Thyroid gland (tissue), 4 donors: ENCODE data around the gene DIO2. TPM values are rescaled to one million over a fixed set of nuclear protein-coding genes. Genes with fewer than 3 reads are reported as not detected.

ENCODE experiments used
- DNase-seq, 2 donors: peaks; one replicate each; pipeline ENCODE4 v3.0.0-alpha.2; 2019
- H3K27ac ChIP-seq, 3 donors: fragments of 200-600 bp; sonication (generic); 1 replicate in 2 of 3; 2 replicates in 1 of 3; pipeline ENCODE4 v1.5.1; 2016 to 2019; ENCODE audit warnings: mild to moderate bottlenecking in 1 of 3, moderate library complexity in 1 of 3
- H3K27me3 ChIP-seq: fragments of 200-600 bp; sonication (generic); one replicate; pipeline ENCODE4 v1.5.1; 2019
- H3K36me3 ChIP-seq, 2 donors: fragments of 200-600 bp; sonication (generic); one replicate each; pipeline ENCODE4 v1.5.1; 2016 to 2019
- H3K4me1 ChIP-seq, 2 donors: fragments of 200-600 bp; sonication (generic); one replicate each; pipeline ENCODE4 v1.5.1; 2017 to 2019
- H3K4me3 ChIP-seq, 3 donors: fragments of 200-600 bp; sonication (generic); replicated peaks in 1 of 3; 1 replicate in 2 of 3; 2 replicates in 1 of 3; pipeline ENCODE4 v1.5.1; 2016; ENCODE audit warnings: mild to moderate bottlenecking in 1 of 3
- H3K9me3 ChIP-seq: fragments of 200-600 bp; sonication (generic); one replicate; pipeline ENCODE4 v1.5.1; 2017
- CTCF ChIP-seq, 6 experiments: fragments of 200-600 bp in 3 of 6; fragments of 450-650 bp in 3 of 6; sonication (generic) in 3 of 6; IDR thresholded peaks; one replicate each; pipeline ENCODE4 v1.5.1; 2016 to 2019; ENCODE audit warnings: antibody characterized with exemption in 6 of 6, mild to moderate bottlenecking in 2 of 6, inconsistent platforms in 1 of 6, moderate library complexity in 1 of 6
- POLR2A ChIP-seq, 2 donors: fragments of 450-650 bp; IDR thresholded peaks; one replicate each; pipeline ENCODE4 v1.6.1; 2017; ENCODE audit warnings: antibody characterized with exemption in 2 of 2, mild to moderate bottlenecking in 2 of 2, moderate library complexity in 1 of 2
- WGBS, 2 donors: methylation state at CpG; one replicate each; pipeline ENCODE4 v1.1.5; 2017; 5-methylcytosine and 5-hydroxymethylcytosine counted together
- intact Hi-C: fragments of 100-400 bp; cut with DNase I; formaldehyde crosslinking; loops from one replicate; pipeline ENCODE4 v1.15.1; 2023
- total RNA-seq, 4 donors: library from RNA; depleted of rRNA; stranded (reverse); fragments of >200 nt; gene quantifications; one replicate each; pipeline ENCODE4 v1.2.3, GENCODE V29; 2016

The DIO2 gene
- total RNA-seq, 4 donors from 2014 or later = 147 to 368 (median 220) TPM

GRCh38 chr14:80215081-80215480, 3.8 kb upstream of the DIO2 start:
- DNase-seq = no peak
- Histone ChIP-seq H3K27me3 (no peaks in the 10 kb centered on the region), H3K9me3 (no peaks in the 10 kb centered on the region), H3K36me3 (no peaks in the 10 kb centered on the region), H3K27ac (no peak overlapping the region), H3K4me3 (no peak overlapping the region), H3K4me1 (peaks cover 16 to 28% of the 10 kb centered on the region in 2 donors)
- intact Hi-C loops = no loop called here
- WGBS, 2 donors = 91 to 95% methylated on average over 4 of the region's 4 CpGs
- TF ChIP-seq CTCF (IDR thresholded peaks at IDR 0.05) = no peak
- no peak for TF ChIP-seq POLR2A (IDR thresholded peaks at IDR 0.05)

- intact Hi-C loops = no loop called here
- no peaks in the 10 kb centered on the region for H3K27me3 ChIP-seq
- H3K9me3 ChIP-seq = no peaks in the 10 kb centered on the region
- H3K27ac ChIP-seq = peak overlapping the region in 2 of 3 donors; percentile 89 to 95
- peaks cover 16 to 28% of the 10 kb centered on the region in 2 donors for H3K4me1 ChIP-seq
- no peak overlapping the region for H3K4me3 ChIP-seq
- no peak for TF ChIP-seq POLR2A (IDR thresholded peaks at IDR 0.05)
- TF ChIP-seq CTCF (IDR thresholded peaks at IDR 0.05) = peak in 4 of 6 experiments; percentile 34 to 59 (median 54)
- 51 to 63% methylated on average over 4 of the region's 4 CpGs for WGBS, 2 donors
- H3K36me3 ChIP-seq = no peaks in the 10 kb centered on the region
- peak; percentile 42 to 43 for DNase-seq
Observed at GRCh38 chr14:80213602-80214001, 2.3 kb upstream of the DIO2 start.

GRCh38 chr14:80212023-80212397, 706 bp upstream of the DIO2 start:
- no peaks in the 10 kb centered on the region for H3K27me3 ChIP-seq
- TF ChIP-seq POLR2A (IDR thresholded peaks at IDR 0.05) = peak in 1 of 2 donors; percentile 83
- TF ChIP-seq CTCF (IDR thresholded peaks at IDR 0.05) = no peak
- H3K4me3 ChIP-seq = peak overlapping the region in 2 of 3 donors; percentile 8 to 27
- DNase-seq = peak; percentile 40 to 46
- peaks cover 19 to 29% of the 10 kb centered on the region in 2 donors for H3K4me1 ChIP-seq
- H3K27ac ChIP-seq = peak overlapping the region; percentile 89 to 95 (median 92)
- no peaks in the 10 kb centered on the region for H3K9me3 ChIP-seq
- H3K36me3 ChIP-seq = no peaks in the 10 kb centered on the region
- intact Hi-C loops = no loop called here
- 1 to 2% methylated on average over 5 of the region's 5 CpGs for WGBS, 2 donors

GRCh38 chr14:80208461-80208860, 2.8 kb downstream of the DIO2 start:
- H3K4me3 ChIP-seq = peak overlapping the region in 2 of 3 donors; percentile 41 to 49
- intact Hi-C loops = no loop called here
- DNase-seq = no peak
- WGBS, 2 donors = 0 to 8% methylated on average over 1 of the region's 1 CpG
- no peaks in the 10 kb centered on the region for H3K27me3 ChIP-seq
- peak overlapping the region; percentile 89 to 95 (median 92) for H3K27ac ChIP-seq
- TF ChIP-seq POLR2A (IDR thresholded peaks at IDR 0.05) (peak in 1 of 2 donors; percentile 23), CTCF (IDR thresholded peaks at IDR 0.05) (no peak)
- H3K9me3 ChIP-seq = no peaks in the 10 kb centered on the region
- H3K36me3 ChIP-seq = no peaks in the 10 kb centered on the region
- H3K4me1 ChIP-seq = peaks cover 17 to 27% of the 10 kb centered on the region in 2 donors

GRCh38 chr14:80206351-80207080, 4.8 kb downstream of the DIO2 start:
- H3K36me3 ChIP-seq = peaks cover 0 to 16% of the 10 kb centered on the region in 2 donors
- H3K4me3 ChIP-seq = no peak overlapping the region
- intact Hi-C loops = no loop called here
- DNase-seq = no peak
- WGBS, 2 donors = 33 to 47% methylated on average over 8 of the region's 8 CpGs
- no peaks in the 10 kb centered on the region for H3K27me3 ChIP-seq
- peaks cover 8 to 22% of the 10 kb centered on the region in 2 donors for H3K4me1 ChIP-seq
- TF ChIP-seq CTCF (IDR thresholded peaks at IDR 0.05) (no peak), POLR2A (IDR thresholded peaks at IDR 0.05) (no peak)
- H3K9me3 ChIP-seq = no peaks in the 10 kb centered on the region
- H3K27ac ChIP-seq = peak overlapping the region; percentile 89 to 95 (median 92)
